ENCODE measurements around the gene IL15RA.

DNA sequence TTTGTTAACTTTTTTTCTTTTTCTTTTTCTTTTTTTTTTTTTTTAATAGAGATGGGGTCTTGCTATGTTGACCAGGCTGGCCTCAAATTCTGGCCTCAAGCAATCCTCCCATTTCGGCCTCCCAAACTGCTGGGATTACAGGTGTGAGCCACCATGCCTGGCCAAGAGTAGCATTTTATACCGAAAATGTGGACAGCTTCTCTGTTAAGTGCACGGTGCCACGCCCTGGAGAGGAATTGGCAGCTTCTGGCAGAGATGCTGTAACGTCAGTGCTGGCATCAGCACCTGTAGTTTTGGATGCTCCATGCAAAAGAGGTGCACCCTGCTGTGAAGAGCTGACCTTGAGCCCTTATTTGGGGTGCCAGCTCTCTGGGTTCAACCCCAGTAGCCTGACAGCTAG is 18.2 kb downstream of the IL15RA start:
- no peak for TF ChIP-seq POLR2A (IDR thresholded peaks at IDR 0.05; ENCODE audit: low read length)
- TF ChIP-seq NPAS2 (CRISPR knock-in tag; IDR thresholded peaks at IDR 0.05; ENCODE audit: borderline replicate concordance), result no peak
- TF ChIP-seq RAD21 (conservative IDR thresholded peaks at IDR 0.05 in 1 of 2, IDR thresholded peaks at IDR 0.05 in 1 of 2), result no peak
- no peak for TF ChIP-seq CTCF (IDR thresholded peaks at IDR 0.05)
- TF ChIP-seq MYC (IDR thresholded peaks at IDR 0.05; ENCODE audit: borderline replicate concordance, low read length), result no peak
- no peak for TF ChIP-seq HDAC2 (IDR thresholded peaks at IDR 0.05)
- TF ChIP-seq, protein P1, sequence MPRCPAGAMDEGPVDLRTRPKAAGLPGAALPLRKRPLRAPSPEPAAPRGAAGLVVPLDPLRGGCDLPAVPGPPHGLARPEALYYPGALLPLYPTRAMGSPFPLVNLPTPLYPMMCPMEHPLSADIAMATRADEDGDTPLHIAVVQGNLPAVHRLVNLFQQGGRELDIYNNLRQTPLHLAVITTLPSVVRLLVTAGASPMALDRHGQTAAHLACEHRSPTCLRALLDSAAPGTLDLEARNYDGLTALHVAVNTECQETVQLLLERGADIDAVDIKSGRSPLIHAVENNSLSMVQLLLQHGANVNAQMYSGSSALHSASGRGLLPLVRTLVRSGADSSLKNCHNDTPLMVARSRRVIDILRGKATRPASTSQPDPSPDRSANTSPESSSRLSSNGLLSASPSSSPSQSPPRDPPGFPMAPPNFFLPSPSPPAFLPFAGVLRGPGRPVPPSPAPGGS (IDR thresholded peaks at IDR 0.05), result no peak
- no peak for TF ChIP-seq EP300 (IDR thresholded peaks at IDR 0.05)
- TF ChIP-seq MAFK (IDR thresholded peaks at IDR 0.05; ENCODE audit: partially characterized antibody), result no peak
- TF ChIP-seq REST (IDR thresholded peaks at IDR 0.05), result no peak
- no peak for TF ChIP-seq PBX3 (IDR thresholded peaks at IDR 0.05)
